Fibroblast of gingiva (primary cell): ENCODE measurements around the gene ZCWPW2.

Experiments
- DNase-seq: peaks from one replicate; pipeline ENCODE4 v3.0.0-alpha.2; 2011; ENCODE audit warnings: low read depth

Gene ZCWPW2

GRCh38 chr3:28386049-28386448 lies 37.5 kb downstream of the ZCWPW2 start:
- no peak for DNase-seq

DNA sequence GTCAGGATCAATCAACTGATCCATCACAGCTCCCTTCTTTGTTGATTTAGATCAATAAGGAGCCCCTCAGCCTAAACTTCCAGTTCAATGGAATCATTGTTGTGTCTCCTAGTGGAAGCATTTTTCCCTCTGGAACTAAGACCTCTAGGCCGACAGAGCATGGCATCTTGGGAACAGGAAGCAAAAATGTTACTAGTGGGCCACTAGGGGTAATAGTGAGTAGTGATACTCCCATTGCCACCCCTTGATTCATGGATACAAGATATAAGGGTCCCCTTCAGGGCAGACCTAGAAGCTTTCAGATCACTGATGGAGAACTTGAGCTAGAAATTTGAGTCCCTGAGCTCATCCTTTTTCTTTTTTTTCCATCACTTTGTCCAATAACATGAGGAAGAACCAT lies 40.5 kb downstream of the ZCWPW2 start:
- no peak for DNase-seq

- DNase-seq: no peak
Measured at GRCh38 chr3:28399206-28399605, 50.7 kb downstream of the ZCWPW2 start.

- DNase-seq: no peak
Measured at GRCh38 chr3:28406241-28406640, 57.7 kb downstream of the ZCWPW2 start.

GRCh38 chr3:28449398-28449797 lies 100.9 kb downstream of the ZCWPW2 start:
- no peak for DNase-seq

- DNase-seq: no peak
Measured at GRCh38 chr3:28462866-28463265, 114.3 kb downstream of the ZCWPW2 start.

- no peak for DNase-seq
Measured at GRCh38 chr3:28467414-28467813, 118.9 kb downstream of the ZCWPW2 start.

DNA sequence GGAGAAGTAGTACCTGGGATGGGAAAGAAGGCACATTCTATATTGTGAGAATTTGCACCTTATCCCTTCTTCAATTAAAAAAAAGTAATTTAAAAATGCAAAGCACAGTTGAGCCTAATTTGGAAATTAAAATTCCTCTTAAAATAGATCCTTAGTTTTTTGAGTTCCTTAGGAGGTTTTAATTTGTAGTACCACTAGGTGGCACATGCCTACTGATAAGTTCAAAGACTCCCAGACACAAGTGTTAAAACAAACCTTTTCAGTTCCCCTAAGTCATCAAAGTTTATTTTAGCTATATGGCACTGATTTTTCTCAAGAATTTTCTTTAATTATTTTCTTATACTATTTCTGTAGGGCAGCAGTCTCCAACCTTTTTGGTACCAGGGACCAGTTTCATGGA lies 127.7 kb downstream of the ZCWPW2 start:
- peak; percentile 45 for DNase-seq

GRCh38 chr3:28476764-28477163 lies 128.2 kb downstream of the ZCWPW2 start:
- DNase-seq: no peak

DNA sequence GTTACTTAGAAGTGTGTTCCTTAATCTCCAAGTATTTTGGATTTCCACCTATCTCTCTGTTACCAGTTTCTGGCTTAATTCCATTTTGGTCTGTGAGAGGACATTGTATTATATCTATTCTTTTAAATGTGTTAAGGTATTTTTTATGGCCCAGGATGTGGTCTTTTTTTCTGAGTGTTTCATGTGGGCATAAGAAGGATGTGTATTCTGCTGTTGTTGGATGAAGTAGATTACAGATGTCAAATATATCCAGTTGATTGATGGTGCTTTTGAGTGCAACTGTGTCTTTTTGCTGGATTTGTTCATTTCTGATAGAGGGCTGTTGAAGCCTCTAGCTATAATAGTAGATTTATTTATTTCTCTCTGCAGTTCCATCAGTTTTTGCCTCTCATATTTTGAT lies 136.6 kb downstream of the ZCWPW2 start:
- DNase-seq: no peak

DNA sequence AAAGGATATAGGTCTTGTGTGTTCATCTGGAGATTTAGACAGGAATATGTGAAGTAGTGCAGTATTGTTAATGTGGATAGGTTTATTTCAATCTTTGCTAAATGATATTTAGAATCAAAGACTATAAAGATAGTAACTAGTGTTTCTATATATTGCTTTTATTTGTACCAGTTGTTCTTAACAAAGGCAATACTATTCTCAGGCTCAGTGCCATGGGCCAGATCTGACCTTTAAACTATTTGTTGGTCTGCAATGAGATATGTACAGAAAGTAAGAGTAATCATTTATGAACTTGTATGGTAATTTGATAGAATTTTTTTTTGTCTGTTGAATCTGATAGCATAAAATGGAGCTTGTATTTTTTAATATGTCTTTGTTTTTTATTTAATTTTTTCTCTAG lies 146.8 kb downstream of the ZCWPW2 start:
- DNase-seq: no peak

DNA sequence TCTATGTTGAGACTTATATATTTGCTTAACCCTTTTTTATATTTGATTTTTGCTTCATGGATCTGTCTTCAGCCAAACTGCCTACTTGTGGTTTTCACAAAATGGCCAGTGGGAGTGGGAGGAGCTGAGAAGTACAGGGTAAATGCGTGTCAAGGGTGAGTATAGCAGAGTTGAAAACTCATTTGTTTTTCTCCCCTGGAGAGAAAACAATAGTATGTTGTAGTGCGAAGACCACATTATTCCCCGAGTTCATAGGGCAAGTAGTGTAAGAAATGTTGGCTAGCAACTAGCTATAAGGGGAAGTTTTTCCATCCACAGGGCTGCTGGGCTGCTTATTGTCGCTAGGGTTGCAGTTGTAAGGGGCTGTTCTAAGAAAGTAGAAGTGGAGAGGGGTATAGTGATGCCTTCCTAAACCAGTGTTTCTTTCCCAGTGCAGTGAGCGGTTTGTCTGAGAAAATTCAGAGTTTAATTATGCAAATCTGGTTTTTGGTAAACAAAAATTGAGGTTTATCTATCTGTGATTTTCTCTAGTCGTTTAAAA lies 153.9 kb downstream of the ZCWPW2 start:
- no peak for DNase-seq

DNA sequence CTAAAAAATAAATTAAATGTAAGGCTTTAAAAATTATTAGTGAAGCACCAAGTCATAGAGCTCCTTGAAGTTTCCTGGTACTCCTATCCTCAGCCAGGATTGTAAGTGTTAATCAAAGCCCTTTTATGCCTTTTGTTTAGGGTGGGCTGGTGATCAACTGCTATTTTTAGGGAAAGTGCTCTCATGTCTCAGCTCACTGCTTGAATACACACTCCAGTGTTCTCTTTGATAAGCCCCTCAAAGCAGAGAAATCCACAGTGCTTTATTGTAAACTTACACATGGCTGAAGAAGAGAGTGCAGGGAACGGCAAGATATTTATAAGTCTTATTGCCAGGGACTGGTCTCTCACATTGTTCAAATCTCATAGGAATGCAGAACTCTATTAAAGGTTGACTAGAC lies 156.5 kb downstream of the ZCWPW2 start:
- DNase-seq: no peak

DNA sequence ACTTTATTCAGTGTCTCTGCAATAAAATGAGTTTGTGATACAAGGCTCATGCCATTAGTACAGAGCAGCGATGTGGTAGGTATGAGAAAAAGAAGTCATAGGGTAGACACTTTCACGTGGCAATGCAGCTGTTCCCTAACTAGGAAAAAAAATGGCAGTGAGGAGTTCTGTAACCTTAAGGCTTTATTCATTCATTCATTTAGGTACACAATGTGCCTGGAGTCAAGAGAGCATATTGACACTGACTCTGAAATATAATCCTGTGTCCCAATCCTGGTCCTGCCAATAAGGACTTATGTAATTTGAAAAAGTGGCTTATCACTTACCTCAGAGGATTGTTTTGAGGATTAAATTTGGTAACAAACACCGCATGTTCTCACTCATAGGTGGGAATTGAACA lies 173.1 kb downstream of the ZCWPW2 start:
- DNase-seq: no peak

DNA sequence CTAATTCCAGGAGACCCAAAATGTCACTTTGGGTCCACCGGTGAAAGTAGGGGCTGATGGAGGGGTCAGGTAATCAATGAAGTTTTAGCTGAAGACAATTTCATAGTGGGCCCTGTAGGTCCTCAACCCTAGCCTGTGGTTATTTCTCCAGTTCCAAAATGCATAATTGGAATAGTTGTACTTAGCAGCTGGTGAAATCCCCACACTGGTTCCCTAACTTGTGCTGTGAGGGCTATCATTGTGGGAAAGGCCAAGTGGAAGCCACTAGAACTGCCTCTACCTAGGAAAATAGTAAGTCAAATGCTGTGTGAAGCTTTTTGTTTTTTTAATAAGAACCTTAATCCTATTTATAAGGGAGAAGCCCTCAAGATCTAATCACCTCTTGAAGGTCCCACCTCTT lies 193.8 kb downstream of the ZCWPW2 start:
- DNase-seq: no peak

DNA sequence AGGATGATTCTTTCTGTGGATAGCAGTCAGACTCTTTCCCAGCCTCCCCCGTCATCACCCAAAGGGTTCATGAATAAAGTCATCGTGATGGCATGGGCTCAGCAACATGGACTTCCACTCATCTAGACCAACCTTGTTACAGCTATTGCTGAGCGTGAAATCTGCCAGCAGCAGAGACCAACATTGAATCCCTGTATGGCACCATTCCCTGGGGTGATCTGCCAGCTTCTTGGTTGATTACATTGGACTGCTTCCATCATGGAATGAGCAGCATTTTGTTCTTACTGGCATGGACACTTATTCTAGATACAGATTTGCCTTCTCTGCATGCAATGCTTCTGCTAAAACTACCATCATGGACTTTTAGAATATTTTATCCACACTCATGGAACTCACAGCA lies 195.7 kb downstream of the ZCWPW2 start:
- no peak for DNase-seq

DNA sequence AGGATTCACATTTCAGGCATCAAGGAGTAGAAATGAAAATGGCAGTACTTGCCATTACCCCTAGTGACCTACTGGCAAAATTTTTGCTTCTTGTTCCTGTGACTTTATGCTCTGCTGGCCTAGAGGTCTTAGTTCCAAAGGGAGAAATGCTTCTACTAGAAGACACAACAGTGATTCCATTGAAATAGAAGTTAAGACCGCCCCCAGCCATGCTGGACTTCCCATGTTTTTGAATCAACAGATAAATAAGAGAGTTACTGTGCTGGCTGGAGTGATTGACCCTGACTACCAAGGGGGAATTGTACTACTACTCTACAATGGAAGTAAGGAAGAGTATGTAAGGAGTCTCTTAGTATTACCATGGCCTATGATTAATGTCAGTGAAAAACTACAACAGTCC lies 196.3 kb downstream of the ZCWPW2 start:
- DNase-seq: no peak

DNA sequence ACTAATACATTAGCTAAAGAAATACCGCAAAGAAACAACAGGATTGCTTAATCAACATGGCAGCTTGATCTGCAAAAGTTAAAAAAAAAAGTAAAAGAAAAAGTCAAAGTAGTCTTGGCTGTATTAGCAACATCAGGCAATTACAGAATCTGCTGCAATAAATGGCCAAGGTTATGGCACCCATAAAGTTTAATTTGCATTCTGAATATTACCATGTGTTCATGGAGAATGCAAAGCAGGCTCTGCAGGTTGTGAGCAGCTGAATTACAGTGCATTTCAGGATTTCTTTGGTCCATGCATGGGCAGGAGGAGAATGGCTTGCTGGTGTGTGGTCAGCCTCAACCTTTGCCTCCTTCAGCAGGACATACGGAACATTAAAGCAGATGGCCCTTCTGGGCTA lies 199.2 kb downstream of the ZCWPW2 start:
- no peak for DNase-seq

- no peak for DNase-seq
Measured at GRCh38 chr3:28553175-28553574, 204.7 kb downstream of the ZCWPW2 start.

DNA sequence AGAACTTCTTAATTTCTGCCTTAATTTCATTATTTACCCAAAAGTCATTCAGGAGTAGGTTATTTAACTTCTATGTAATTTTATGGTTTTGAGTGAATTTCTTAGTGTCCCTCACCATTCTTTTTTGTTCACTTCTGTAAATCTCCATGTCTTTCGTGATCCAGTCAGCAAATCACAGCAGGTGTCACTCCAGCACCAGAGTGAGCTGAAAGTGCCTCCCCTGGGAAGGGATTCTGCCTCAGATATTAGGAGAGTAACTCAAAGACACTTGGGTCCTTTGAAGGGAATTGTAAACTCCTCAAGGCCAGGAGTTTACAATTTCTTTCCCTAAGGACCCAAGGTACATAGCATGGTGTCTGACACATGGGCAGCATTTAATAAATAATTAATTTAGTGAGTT lies 207.7 kb downstream of the ZCWPW2 start:
- DNase-seq: no peak

- no peak for DNase-seq
Measured at GRCh38 chr3:28564211-28564610, 215.7 kb downstream of the ZCWPW2 start.

DNA sequence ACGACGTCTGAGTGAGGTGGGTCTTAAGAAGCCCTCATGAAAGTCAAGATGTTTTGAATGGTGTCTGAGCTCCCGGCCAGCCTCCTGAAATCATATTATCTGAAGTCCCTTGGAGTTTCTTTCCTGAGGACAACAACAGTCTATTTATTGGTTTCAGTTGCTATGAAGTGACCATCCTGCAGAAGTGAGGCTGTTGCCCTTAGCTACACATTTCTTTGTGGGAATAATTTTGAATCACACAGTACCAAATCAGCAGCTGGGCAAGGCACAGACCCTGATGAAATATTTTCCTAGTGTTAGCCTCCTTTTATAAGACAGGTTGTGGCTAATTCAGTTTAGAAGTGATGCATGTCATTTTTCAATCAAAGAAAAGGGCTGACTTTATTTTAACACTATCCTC lies 220.8 kb downstream of the ZCWPW2 start:
- DNase-seq: no peak

- no peak for DNase-seq
Measured at GRCh38 chr3:28574036-28574435, 225.5 kb downstream of the ZCWPW2 start.

GRCh38 chr3:28575100-28575745 lies 226.7 kb downstream of the ZCWPW2 start:
- DNase-seq: no peak
